Measurements from ENCODE around the gene IP6K2.

DNA sequence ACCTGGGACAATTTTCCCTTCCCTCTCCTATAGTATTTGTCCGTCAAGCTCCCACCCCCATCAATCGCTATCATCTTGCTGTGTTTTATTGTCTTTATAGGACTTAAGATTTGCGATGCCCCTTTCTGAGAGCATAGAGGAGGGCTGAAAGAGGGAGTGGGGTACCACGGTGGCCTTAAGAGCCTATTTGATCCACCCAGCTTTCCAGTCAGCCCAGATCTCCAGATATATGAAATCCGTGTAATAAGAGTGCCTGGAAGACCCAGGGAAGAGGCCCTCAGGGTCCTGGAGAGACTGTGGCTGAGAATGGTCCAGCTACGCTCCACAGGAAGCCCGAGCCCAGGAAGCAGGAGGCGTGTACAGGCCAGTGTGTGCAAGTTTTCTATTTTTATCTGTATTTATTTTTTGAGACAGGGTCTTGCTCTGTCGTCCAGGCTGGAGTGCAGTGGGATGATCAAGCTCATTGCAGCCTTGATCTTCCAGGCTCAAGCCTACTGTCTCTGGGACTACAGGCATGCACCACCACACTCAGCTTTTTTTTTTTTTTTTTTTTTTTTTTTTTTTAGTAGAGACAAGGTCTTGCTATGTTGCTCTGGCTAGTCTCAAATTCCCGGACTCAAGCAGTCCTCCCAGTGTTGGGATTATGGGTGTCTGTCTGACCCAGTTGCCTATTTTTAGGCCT is 30.3 kb downstream of the IP6K2 start:
- TF ChIP-seq, protein P1, sequence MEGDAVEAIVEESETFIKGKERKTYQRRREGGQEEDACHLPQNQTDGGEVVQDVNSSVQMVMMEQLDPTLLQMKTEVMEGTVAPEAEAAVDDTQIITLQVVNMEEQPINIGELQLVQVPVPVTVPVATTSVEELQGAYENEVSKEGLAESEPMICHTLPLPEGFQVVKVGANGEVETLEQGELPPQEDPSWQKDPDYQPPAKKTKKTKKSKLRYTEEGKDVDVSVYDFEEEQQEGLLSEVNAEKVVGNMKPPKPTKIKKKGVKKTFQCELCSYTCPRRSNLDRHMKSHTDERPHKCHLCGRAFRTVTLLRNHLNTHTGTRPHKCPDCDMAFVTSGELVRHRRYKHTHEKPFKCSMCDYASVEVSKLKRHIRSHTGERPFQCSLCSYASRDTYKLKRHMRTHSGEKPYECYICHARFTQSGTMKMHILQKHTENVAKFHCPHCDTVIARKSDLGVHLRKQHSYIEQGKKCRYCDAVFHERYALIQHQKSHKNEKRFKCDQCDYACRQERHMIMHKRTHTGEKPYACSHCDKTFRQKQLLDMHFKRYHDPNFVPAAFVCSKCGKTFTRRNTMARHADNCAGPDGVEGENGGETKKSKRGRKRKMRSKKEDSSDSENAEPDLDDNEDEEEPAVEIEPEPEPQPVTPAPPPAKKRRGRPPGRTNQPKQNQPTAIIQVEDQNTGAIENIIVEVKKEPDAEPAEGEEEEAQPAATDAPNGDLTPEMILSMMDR (conservative IDR thresholded peaks at IDR 0.05): no peak
- no peak for TF ChIP-seq ZFX (IDR thresholded peaks at IDR 0.05)

All from C4-2B (cell line).